PC-9 (cell line): ENCODE measurements around the gene APOB.

Experiments used
- EZH2 ChIP-seq: fragments of 200-600 bp; sonication (generic); IDR thresholded peaks from 2 replicates; pipeline ENCODE4 v1.8.0; 2017; ENCODE audit warnings: antibody characterized with exemption, low read depth
- TF ChIP-seq, protein P1 (sequence below): fragments of 200-600 bp; sonication (generic); conservative IDR thresholded peaks from 2 replicates; pipeline ENCODE4 v1.6.1; 2017; ENCODE audit warnings: mixed run types, antibody characterized with exemption, mild to moderate bottlenecking, moderate library complexity

DNA sequence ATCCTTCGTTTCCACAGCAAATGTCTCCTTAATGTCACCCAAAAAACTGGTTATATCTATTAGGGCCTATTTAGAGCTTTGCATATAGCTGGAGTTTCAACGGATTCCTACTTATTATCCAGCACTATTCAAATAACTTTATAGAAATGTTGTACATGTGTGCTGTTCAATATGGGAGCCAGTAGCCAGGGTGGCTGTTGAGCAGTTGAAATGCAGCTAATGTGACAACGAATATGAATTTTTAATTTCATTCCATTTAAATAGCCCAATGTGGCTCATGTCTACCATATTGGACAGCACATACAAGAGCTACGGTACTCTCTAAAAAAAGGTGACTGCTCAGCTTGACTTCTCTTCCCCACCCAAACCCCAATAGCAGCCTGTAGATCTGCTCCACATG lies 2.4 kb downstream of the APOB start:
- TF ChIP-seq, protein P1, sequence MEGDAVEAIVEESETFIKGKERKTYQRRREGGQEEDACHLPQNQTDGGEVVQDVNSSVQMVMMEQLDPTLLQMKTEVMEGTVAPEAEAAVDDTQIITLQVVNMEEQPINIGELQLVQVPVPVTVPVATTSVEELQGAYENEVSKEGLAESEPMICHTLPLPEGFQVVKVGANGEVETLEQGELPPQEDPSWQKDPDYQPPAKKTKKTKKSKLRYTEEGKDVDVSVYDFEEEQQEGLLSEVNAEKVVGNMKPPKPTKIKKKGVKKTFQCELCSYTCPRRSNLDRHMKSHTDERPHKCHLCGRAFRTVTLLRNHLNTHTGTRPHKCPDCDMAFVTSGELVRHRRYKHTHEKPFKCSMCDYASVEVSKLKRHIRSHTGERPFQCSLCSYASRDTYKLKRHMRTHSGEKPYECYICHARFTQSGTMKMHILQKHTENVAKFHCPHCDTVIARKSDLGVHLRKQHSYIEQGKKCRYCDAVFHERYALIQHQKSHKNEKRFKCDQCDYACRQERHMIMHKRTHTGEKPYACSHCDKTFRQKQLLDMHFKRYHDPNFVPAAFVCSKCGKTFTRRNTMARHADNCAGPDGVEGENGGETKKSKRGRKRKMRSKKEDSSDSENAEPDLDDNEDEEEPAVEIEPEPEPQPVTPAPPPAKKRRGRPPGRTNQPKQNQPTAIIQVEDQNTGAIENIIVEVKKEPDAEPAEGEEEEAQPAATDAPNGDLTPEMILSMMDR, result no peak
- TF ChIP-seq EZH2, result no peak
